Ovary (tissue), 9 donors: ENCODE data around the gene GBF1. TPM values are rescaled to one million over a fixed set of nuclear protein-coding genes. Genes with fewer than 3 reads are reported as not detected.

Experiments used
- DNase-seq, 5 donors: peaks; one replicate each; pipeline ENCODE4 v3.0.0-alpha.2; 2019 to 2020
- H3K27ac ChIP-seq, 2 donors: fragments of 200-600 bp; one replicate each; pipeline versions ENCODE4 v1.5.1 to v1.8.0; 2019 to 2022
- H3K27me3 ChIP-seq: fragments of 200-600 bp; one replicate; pipeline ENCODE4 v1.8.0; 2022
- H3K36me3 ChIP-seq: fragments of 200-600 bp; sonication (generic); one replicate; pipeline ENCODE4 v1.5.1; 2019
- H3K4me1 ChIP-seq: one replicate; pipeline ENCODE4 v1.8.1; 2013; ENCODE audit warnings: mild to moderate bottlenecking, moderate library complexity; ENCODE audit not compliant: insufficient read depth
- H3K4me3 ChIP-seq: fragments of 200-600 bp; sonication (generic); one replicate; pipeline ENCODE4 v1.5.1; 2017
- H3K9me3 ChIP-seq, 2 donors: fragments of 200-600 bp in 1 of 2; sonication (generic) in 1 of 2; one replicate each; pipeline versions ENCODE4 v1.5.1 to v1.8.1; 2013 to 2019; ENCODE audit warnings: mild to moderate bottlenecking in 1 of 2, moderate library complexity in 1 of 2
- EP300 ChIP-seq: sonication (generic); formaldehyde crosslinking; IDR thresholded peaks from one replicate; pipeline ENCODE4 v1.6.1; 2017; ENCODE audit warnings: antibody characterized with exemption
- POLR2A ChIP-seq: fragments of 450-650 bp; IDR thresholded peaks from one replicate; pipeline ENCODE4 v1.6.1; 2017; ENCODE audit warnings: antibody characterized with exemption, mild to moderate bottlenecking, moderate library complexity
- WGBS, 3 donors: extraction: QIAGEN DNeasy Blood & Tissue Kit in 1 of 3; methylation state at CpG; one replicate each; pipeline versions ENCODE4 v1.1.5 to v1.1.7; 2013 to 2017; 5-methylcytosine and 5-hydroxymethylcytosine counted together
- intact Hi-C, 4 donors: fragments of 100-400 bp; cut with DNase I; formaldehyde crosslinking; loops; one replicate each; pipeline versions ENCODE4 v1.11.0 to v1.15.1; 2022 to 2023
- polyA plus RNA-seq, 2 donors: library from polyadenylated mRNA; stranded (reverse); fragments of 200-250 nt in 1 of 2; fragments of 350-450 nt in 1 of 2; fragmentation: Illumina TruSeq in 1 of 2; extraction: RNeasy Lipid Tissue Mini Kit (QIAGEN cat#74804) in 1 of 2; gene quantifications; one replicate each; pipeline ENCODE4 v1.2.3, GENCODE V29; 2013 to 2014
- total RNA-seq, 7 donors: library from RNA; depleted of rRNA in 2 of 7; stranded (reverse); fragments of >200 nt in 2 of 7; fragmentation: NEBNext Ultra II Directional in 3 of 7; extraction: Animal tissue kit (Norgen Biotek cat#: 25700) in 3 of 7; gene quantifications; one replicate each; pipeline versions ENCODE4 v1.1.0 to v1.2.4, GENCODE V29; 2016 to 2023
- TF ChIP-seq, protein P1 (sequence below), 3 donors: fragments of 450-650 bp in 2 of 3; fragments of 200-600 bp in 1 of 3; IDR thresholded peaks; one replicate each; pipeline versions ENCODE4 v1.5.1 to v1.8.0; 2016 to 2022; ENCODE audit warnings: antibody characterized with exemption in 3 of 3, mild to moderate bottlenecking in 1 of 3
- donor health status: DM: no; HTN: no; CAD: no; lungs with moderate emphysema.
- donor health status: DM: no; HTN: no; CAD: no.
- donor health status: Bipolar disorder and iron deficiency.
- donor health status: DM: yes; HTN: yes; CAD: no.
- donor health status: DM: no; HTN: no; CAD: no.
- donor health status: DM: yes; HTN: yes; CAD: no.

Gene GBF1
- total and polyA plus RNA-seq, 9 donors: 13.2 to 43.2 (median 34.4) TPM

DNA sequence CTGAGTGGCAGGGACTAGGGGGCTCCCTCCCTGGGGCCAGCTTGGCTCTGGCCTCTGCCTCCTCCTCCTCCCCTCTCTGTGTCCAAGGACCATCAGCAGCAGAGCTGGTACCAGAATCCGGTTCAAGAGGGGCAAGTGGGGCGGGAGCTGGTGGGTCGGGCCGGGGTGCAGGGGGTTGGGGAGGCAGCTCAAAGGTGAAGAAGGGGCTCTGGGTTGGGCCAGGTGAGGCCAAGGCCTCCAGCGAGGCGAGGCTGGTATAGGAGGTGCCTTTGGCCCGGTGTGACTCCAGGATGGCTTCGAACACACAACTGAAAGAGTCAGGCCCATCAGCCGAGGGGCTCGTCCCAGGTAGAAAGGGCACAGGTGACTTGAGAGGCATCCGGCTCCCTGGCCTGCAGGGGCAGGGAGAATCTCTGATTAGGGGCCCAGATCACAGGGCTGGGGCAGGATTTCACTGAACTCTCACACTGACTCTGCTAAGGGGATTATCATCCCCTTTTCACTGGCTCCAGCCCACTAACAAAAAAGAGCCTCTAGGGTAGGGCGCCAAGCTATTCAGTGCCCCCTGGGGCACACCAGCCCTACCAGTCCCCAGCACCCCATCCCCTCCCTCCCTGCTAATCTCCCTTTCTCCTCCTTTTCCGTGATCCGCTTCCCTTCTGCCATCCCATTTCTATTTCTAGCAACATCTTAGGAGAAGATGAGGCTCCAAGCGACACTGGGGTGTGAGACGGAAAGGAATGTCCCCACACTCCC, 168.7 kb downstream of the GBF1 start:
- no peak overlapping the region for H3K4me3 ChIP-seq
- intact Hi-C loops: no loop called here
- H3K36me3 ChIP-seq: no peaks in the 10 kb centered on the region
- TF ChIP-seq EP300 (no peak), POLR2A (no peak)
- TF ChIP-seq, protein P1, sequence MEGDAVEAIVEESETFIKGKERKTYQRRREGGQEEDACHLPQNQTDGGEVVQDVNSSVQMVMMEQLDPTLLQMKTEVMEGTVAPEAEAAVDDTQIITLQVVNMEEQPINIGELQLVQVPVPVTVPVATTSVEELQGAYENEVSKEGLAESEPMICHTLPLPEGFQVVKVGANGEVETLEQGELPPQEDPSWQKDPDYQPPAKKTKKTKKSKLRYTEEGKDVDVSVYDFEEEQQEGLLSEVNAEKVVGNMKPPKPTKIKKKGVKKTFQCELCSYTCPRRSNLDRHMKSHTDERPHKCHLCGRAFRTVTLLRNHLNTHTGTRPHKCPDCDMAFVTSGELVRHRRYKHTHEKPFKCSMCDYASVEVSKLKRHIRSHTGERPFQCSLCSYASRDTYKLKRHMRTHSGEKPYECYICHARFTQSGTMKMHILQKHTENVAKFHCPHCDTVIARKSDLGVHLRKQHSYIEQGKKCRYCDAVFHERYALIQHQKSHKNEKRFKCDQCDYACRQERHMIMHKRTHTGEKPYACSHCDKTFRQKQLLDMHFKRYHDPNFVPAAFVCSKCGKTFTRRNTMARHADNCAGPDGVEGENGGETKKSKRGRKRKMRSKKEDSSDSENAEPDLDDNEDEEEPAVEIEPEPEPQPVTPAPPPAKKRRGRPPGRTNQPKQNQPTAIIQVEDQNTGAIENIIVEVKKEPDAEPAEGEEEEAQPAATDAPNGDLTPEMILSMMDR (IDR thresholded peaks at IDR 0.05): no peak
- H3K27me3 ChIP-seq: no peaks in the 10 kb centered on the region
- H3K9me3 ChIP-seq: no peaks in the 10 kb centered on the region
- peaks cover 5% of the 10 kb centered on the region for H3K4me1 ChIP-seq
- 72 to 77% (median 77%) methylated on average over 16 of the region's 16 CpGs for WGBS, 3 donors
- no peak overlapping the region for H3K27ac ChIP-seq
- no peak for DNase-seq

- Histone ChIP-seq H3K4me3 (no peak overlapping the region), H3K36me3 (no peaks in the 10 kb centered on the region), H3K4me1 (peaks cover 13% of the 10 kb centered on the region), H3K27me3 (no peaks in the 10 kb centered on the region), H3K27ac (no peak overlapping the region), H3K9me3 (no peaks in the 10 kb centered on the region)
- WGBS, 3 donors: 24 to 38% (median 30%) methylated on average over 19 to 20 of the region's 20 CpGs
- no peak for DNase-seq
- intact Hi-C loops: no loop called here
- no peak for TF ChIP-seq POLR2A
- no peak for TF ChIP-seq EP300
- TF ChIP-seq, protein P1 (IDR thresholded peaks at IDR 0.05): no peak
These were observed 169.4 kb downstream of the GBF1 start for GRCh38 chr10:102414749-102415148.

- no peaks in the 10 kb centered on the region for H3K36me3 ChIP-seq
- whole genome bisulfite sequencing, 3 donors: 50 to 72% (median 61%) methylated on average over 9 of the region's 9 CpGs
- no peaks in the 10 kb centered on the region for H3K9me3 ChIP-seq
- DNase-seq: no peak
- no peaks in the 10 kb centered on the region for H3K27me3 ChIP-seq
- H3K27ac ChIP-seq: no peak overlapping the region
- TF ChIP-seq, protein P1 (IDR thresholded peaks at IDR 0.05): no peak
- no peak for TF ChIP-seq EP300
- no peak for TF ChIP-seq POLR2A
- intact Hi-C loops: no loop called here
- H3K4me3 ChIP-seq: no peak overlapping the region
- peaks cover 15% of the 10 kb centered on the region for H3K4me1 ChIP-seq
These were observed 171.0 kb downstream of the GBF1 start for GRCh38 chr10:102416283-102416682.

DNA sequence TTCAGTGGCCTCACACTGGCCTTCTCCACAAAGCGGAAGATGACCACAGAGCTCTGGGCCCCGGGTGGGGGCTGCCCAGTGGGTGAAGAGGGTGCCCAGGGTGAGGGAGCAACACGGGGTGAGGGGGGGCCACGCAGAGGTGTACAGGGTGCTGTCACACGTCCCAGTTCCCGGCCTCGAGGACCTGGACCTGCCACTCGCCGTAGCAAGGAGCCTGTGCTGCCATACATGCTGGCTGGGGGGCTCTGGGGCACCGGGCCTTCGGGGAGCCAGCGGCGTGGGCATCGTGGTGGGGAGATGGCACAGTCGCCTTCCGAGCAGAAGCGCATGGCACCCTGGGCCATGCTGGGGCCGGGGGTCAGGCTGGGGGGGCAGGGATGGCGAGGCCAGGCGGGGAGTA, 171.4 kb downstream of the GBF1 start:
- no peak overlapping the region for H3K4me3 ChIP-seq
- intact Hi-C loops: no loop called here
- H3K27ac ChIP-seq: no peak overlapping the region
- WGBS, 3 donors: 80 to 85% (median 82%) methylated on average over 20 of the region's 20 CpGs
- peaks cover 13% of the 10 kb centered on the region for H3K4me1 ChIP-seq
- no peaks in the 10 kb centered on the region for H3K27me3 ChIP-seq
- TF ChIP-seq, protein P1 (IDR thresholded peaks at IDR 0.05): no peak
- TF ChIP-seq EP300 (no peak), POLR2A (no peak)
- DNase-seq: no peak
- H3K9me3 ChIP-seq: no peaks in the 10 kb centered on the region
- H3K36me3 ChIP-seq: no peaks in the 10 kb centered on the region
